GM23338 (cell line): Measurements from ENCODE around the gene CARMIL1. TPM values are rescaled to one million over a fixed set of nuclear protein-coding genes. Genes with fewer than 3 reads are reported as not detected.

ENCODE experiments used
- ATAC-seq: fragments of 200-7000 bp; cut with Tn5 transposase; 3 replicates; pipeline ENCODE4 v1.9.1; 2020
- DNase-seq: peaks from one replicate; pipeline ENCODE4 v3.0.0-alpha.2; 2015; ENCODE audit warnings: low spot score
- H2AFZ ChIP-seq: fragments of 200-600 bp; sonication (generic); 2 replicates; pipeline ENCODE4 v1.8.0; 2016; ENCODE audit warnings: antibody characterized with exemption, mild to moderate bottlenecking, moderate library complexity
- H3F3A ChIP-seq: fragments of 200-600 bp; sonication (generic); replicated peaks from 2 replicates; pipeline ENCODE4 v1.8.0; 2017; ENCODE audit warnings: antibody characterized with exemption, mixed run types, low read depth
- H3K27ac ChIP-seq: fragments of 200-600 bp; sonication (generic); 2 replicates; pipeline ENCODE4 v1.6.1; 2016; ENCODE audit warnings: low read depth
- H3K27me3 ChIP-seq: fragments of 200-600 bp; sonication (generic); 2 replicates; pipeline ENCODE4 v1.8.0; 2016; ENCODE audit warnings: mild to moderate bottlenecking, mixed run types, moderate library complexity; ENCODE audit not compliant: insufficient read depth
- H3K36me3 ChIP-seq: fragments of 200-600 bp; sonication (generic); 2 replicates; pipeline ENCODE4 v1.8.0; 2016; ENCODE audit warnings: mild to moderate bottlenecking; ENCODE audit not compliant: insufficient read depth
- H3K4me1 ChIP-seq: fragments of 200-600 bp; sonication (generic); 2 replicates; pipeline ENCODE4 v1.8.0; 2016; ENCODE audit warnings: mild to moderate bottlenecking, moderate library complexity; ENCODE audit not compliant: insufficient read depth
- H3K4me2 ChIP-seq: fragments of 200-600 bp; sonication (generic); 2 replicates; pipeline ENCODE4 v1.7.1; 2017; ENCODE audit warnings: mixed run types
- H3K4me3 ChIP-seq: fragments of 200-600 bp; sonication (generic); 2 replicates; pipeline ENCODE4 v1.6.1; 2016; ENCODE audit warnings: mixed run types
- H3K79me2 ChIP-seq: fragments of 200-600 bp; sonication (generic); replicated peaks from 2 replicates; pipeline ENCODE4 v1.8.0; 2017; ENCODE audit warnings: mild to moderate bottlenecking; ENCODE audit not compliant: insufficient read depth
- H3K9me2 ChIP-seq: fragments of 200-600 bp; sonication (generic); 2 replicates; pipeline ENCODE4 v1.8.0; 2017; ENCODE audit not compliant: insufficient read depth
- H4K20me1 ChIP-seq: fragments of 200-600 bp; sonication (generic); replicated peaks from 2 replicates; pipeline ENCODE4 v1.8.0; 2017; ENCODE audit warnings: mild to moderate bottlenecking; ENCODE audit not compliant: insufficient read depth
- H3K27ac Mint-ChIP-seq: 2 replicates; pipeline ENCODE4 v1.8.0; 2020; ENCODE audit warnings: inconsistent platforms, mild to moderate bottlenecking, moderate library complexity, mixed read lengths
- H3K27me3 Mint-ChIP-seq: 3 replicates; pipeline ENCODE4 v1.8.0; 2022; ENCODE audit warnings: low read depth, mild to moderate bottlenecking, moderate library complexity, mixed read lengths, inconsistent platforms; ENCODE audit not compliant: insufficient read depth, poor library complexity
- H3K36me3 Mint-ChIP-seq: 3 replicates; pipeline ENCODE4 v1.8.0; 2021; ENCODE audit warnings: low read depth, mild to moderate bottlenecking, inconsistent platforms, moderate library complexity, mixed read lengths
- H3K4me1 Mint-ChIP-seq: 3 replicates; pipeline ENCODE4 v1.8.0; 2020; ENCODE audit warnings: mild to moderate bottlenecking, inconsistent platforms, mixed read lengths
- H3K4me3 Mint-ChIP-seq: 3 replicates; pipeline ENCODE4 v1.8.0; 2021; ENCODE audit warnings: moderate library complexity, mild to moderate bottlenecking, inconsistent platforms, mixed read lengths
- H3K9me3 Mint-ChIP-seq: 3 replicates; pipeline ENCODE4 v1.8.0; 2020; ENCODE audit warnings: moderate library complexity, mild to moderate bottlenecking, inconsistent platforms, mixed read lengths
- CREB1 ChIP-seq: fragments of 250-450 bp; sonication (Bioruptor Pico); IDR thresholded peaks from 2 replicates; pipeline ENCODE4 v1.5.0; 2020; ENCODE audit warnings: low read depth, mild to moderate bottlenecking, moderate library complexity
- CTCF ChIP-seq, 2 experiments: fragments of 200-600 bp in 1 of 2; sonication (generic) in 1 of 2; conservative IDR thresholded peaks; 2 replicates each; pipeline versions ENCODE4 v1.5.1 to v1.6.1; 2016 to 2017; ENCODE audit warnings: antibody characterized with exemption in 2 of 2, low read depth in 2 of 2, mild to moderate bottlenecking in 2 of 2, moderate library complexity in 1 of 2
- ETS1 ChIP-seq: IDR thresholded peaks from 2 replicates; pipeline ENCODE4 v1.6.1; 2016; ENCODE audit warnings: antibody characterized with exemption
- EZH2 ChIP-seq: fragments of 200-600 bp; sonication (generic); IDR thresholded peaks from one replicate; pipeline ENCODE4 v1.8.0; 2017; ENCODE audit warnings: antibody characterized with exemption, mild to moderate bottlenecking, low read depth; ENCODE audit not compliant: unreplicated experiment
- EZH2phosphoT487 ChIP-seq: fragments of 200-600 bp; sonication (generic); IDR thresholded peaks from one replicate; pipeline ENCODE4 v1.8.1; 2018; ENCODE audit warnings: antibody characterized with exemption; ENCODE audit not compliant: unreplicated experiment
- JUNB ChIP-seq: IDR thresholded peaks from one replicate; pipeline ENCODE4 v1.6.1; 2016; ENCODE audit warnings: antibody characterized with exemption; ENCODE audit not compliant: unreplicated experiment
- NANOG ChIP-seq: IDR thresholded peaks from 2 replicates; pipeline ENCODE4 v1.6.1; 2016; ENCODE audit warnings: antibody characterized with exemption, borderline replicate concordance
- POLR2AphosphoS5 ChIP-seq: IDR thresholded peaks from 2 replicates; pipeline ENCODE4 v1.6.1; 2016; ENCODE audit warnings: antibody characterized with exemption, low read depth
- REST ChIP-seq: IDR thresholded peaks from one replicate; pipeline ENCODE4 v1.6.1; 2018; ENCODE audit warnings: antibody characterized with exemption; ENCODE audit not compliant: unreplicated experiment
- STAT1 ChIP-seq: IDR thresholded peaks from one replicate; pipeline ENCODE4 v1.6.1; 2016; ENCODE audit warnings: antibody characterized with exemption; ENCODE audit not compliant: unreplicated experiment
- ZNF114 ChIP-seq: fragments of 250-450 bp; sonication (Bioruptor Pico); IDR thresholded peaks from 2 replicates; pipeline ENCODE4 v1.5.0; 2020; ENCODE audit warnings: mild to moderate bottlenecking, moderate library complexity
- ZNF331 ChIP-seq: fragments of 250-450 bp; sonication (Bioruptor Pico); IDR thresholded peaks from 2 replicates; pipeline ENCODE4 v1.5.0; 2020; ENCODE audit warnings: low read depth, mild to moderate bottlenecking, moderate library complexity
- ZNF462 ChIP-seq: fragments of 250-450 bp; sonication (Bioruptor Pico); IDR thresholded peaks from 2 replicates; pipeline ENCODE4 v1.5.0; 2020; ENCODE audit warnings: mild to moderate bottlenecking, moderate library complexity
- polyA plus RNA-seq: library from polyadenylated mRNA; unstranded; fragments of >200 nt; fragmentation: Nextera tagmentation; extraction: Ambion mirVana; gene quantifications from 2 replicates; pipeline ENCODE4 v1.2.1, GENCODE V29; 2016
- total RNA-seq: library from RNA; depleted of rRNA; stranded (reverse); fragments of >200 nt; shearing (Covaris generic); gene quantifications from 2 replicates; pipeline ENCODE4 v1.2.3, GENCODE V29; 2014

CARMIL1 gene
- total and polyA plus RNA-seq, 2 experiments from 2014 or later: 43.2 to 66.9 TPM

- Histone ChIP-seq H3K4me1 (no peaks in the 10 kb centered on the region), H3K4me2 (no peak overlapping the region), H3K79me2 (no peaks in the 10 kb centered on the region), H3K4me3 (no peak overlapping the region), H3F3A (no peaks in the 10 kb centered on the region), H3K27ac (no peak overlapping the region), H4K20me1 (no peaks in the 10 kb centered on the region), H3K27me3 (no peaks in the 10 kb centered on the region), H3K9me2 (no peaks in the 10 kb centered on the region), H3K36me3 (no peaks in the 10 kb centered on the region), H2AFZ (no peak overlapping the region)
- no peak overlapping the region for H3K4me3 Mint-ChIP-seq
- H3K27me3 Mint-ChIP-seq: peaks cover 1% of the 10 kb centered on the region
- no peak overlapping the region for H3K27ac Mint-ChIP-seq
- no peaks in the 10 kb centered on the region; the same call in 2 of the 3 replicates for H3K4me1 Mint-ChIP-seq
- TF ChIP-seq NANOG: no peak
- TF ChIP-seq CTCF (conservative IDR thresholded peaks at IDR 0.05; ENCODE audit: low read depth in 2 of 2): no peak
- no peak for TF ChIP-seq EZH2phosphoT487
- TF ChIP-seq ZNF114 (CRISPR knock-in tag): no peak
- no peak for TF ChIP-seq CREB1
- no peak for TF ChIP-seq JUNB
- no peak for TF ChIP-seq STAT1
- no peak for TF ChIP-seq ZNF331
- no peak for TF ChIP-seq EZH2
- TF ChIP-seq POLR2AphosphoS5: no peak
- TF ChIP-seq REST: no peak
- no peak for TF ChIP-seq ZNF462
- no peak for TF ChIP-seq ETS1
- ATAC-seq (no peak), DNase-seq (peak; percentile 12)
- H3K9me3 Mint-ChIP-seq: no peaks in the 10 kb centered on the region
- H3K36me3 Mint-ChIP-seq: no peaks in the 10 kb centered on the region
Observed at GRCh38 chr6:25233226-25233625, 45.9 kb upstream of the CARMIL1 start.
